Cardiac fibroblast (primary cell): Measurements from ENCODE around the gene C1orf141.
"Not testable (repeated sequence)": the region's sequence is repeated elsewhere in the genome, so short reads cannot be mapped to it uniquely, and the experiment has no call there.

Experiments used
- DNase-seq, 2 donors: peaks; one replicate each; pipeline versions ENCODE4 v3.0.0 to v3.0.0-alpha.2; 2010; ENCODE audit warnings: low read depth in 2 of 2
- H3K4me3 ChIP-seq, 2 donors: replicated peaks in 1 of 2; 1 replicate in 1 of 2; 2 replicates in 1 of 2; pipeline ENCODE4 v1.5.1; 2011; ENCODE audit warnings: low read depth in 2 of 2, low read length in 2 of 2, mild to moderate bottlenecking in 2 of 2, moderate library complexity in 1 of 2
- CTCF ChIP-seq: IDR thresholded peaks from one replicate; pipeline ENCODE4 v1.5.1; 2011; ENCODE audit warnings: low read depth, mild to moderate bottlenecking, low read length, inconsistent platforms

Gene C1orf141

GRCh38 chr1:67146101-67146500 lies 11.3 kb upstream of the C1orf141 start:
- no peak for TF ChIP-seq CTCF
- no peak for DNase-seq
- no peak overlapping the region for H3K4me3 ChIP-seq

GRCh38 chr1:67144696-67145095 lies 9.9 kb upstream of the C1orf141 start:
- H3K4me3 ChIP-seq, result no peak overlapping the region
- peak; percentile 51 for TF ChIP-seq CTCF
- peak; percentile 17 to 30 for DNase-seq

GRCh38 chr1:67143966-67144365 lies 9.2 kb upstream of the C1orf141 start:
- no peak for DNase-seq
- no peak overlapping the region for H3K4me3 ChIP-seq
- TF ChIP-seq CTCF, result no peak

GRCh38 chr1:67142931-67143330 lies 8.2 kb upstream of the C1orf141 start:
- H3K4me3 ChIP-seq, result no peak overlapping the region
- DNase-seq, result no peak
- TF ChIP-seq CTCF, result no peak

- not testable (repeated sequence) for H3K4me3 ChIP-seq, DNase-seq
Measured at GRCh38 chr1:67141832-67142231, 7.1 kb upstream of the C1orf141 start.

GRCh38 chr1:67140460-67140859 lies 5.7 kb upstream of the C1orf141 start:
- no peak overlapping the region for H3K4me3 ChIP-seq
- no peak for DNase-seq
- no peak for TF ChIP-seq CTCF

- TF ChIP-seq CTCF, result no peak
- no peak for DNase-seq
Measured at GRCh38 chr1:67138813-67139499, 4.2 kb upstream of the C1orf141 start.

More at GRCh38 chr1:67138813-67139499, 4.2 kb upstream of the C1orf141 start:
- H3K4me3 ChIP-seq, result no peak overlapping the region
